NOMO-1 (cell line): Measurements from ENCODE around the gene PLCB2.

Experiments
- DNase-seq, 2 experiments: peaks; one replicate each; lab custom pipeline; 2025; ENCODE audit not compliant: unreplicated experiment in 2 of 2; lab: John Stamatoyannopoulos, UW

Gene PLCB2

DNA sequence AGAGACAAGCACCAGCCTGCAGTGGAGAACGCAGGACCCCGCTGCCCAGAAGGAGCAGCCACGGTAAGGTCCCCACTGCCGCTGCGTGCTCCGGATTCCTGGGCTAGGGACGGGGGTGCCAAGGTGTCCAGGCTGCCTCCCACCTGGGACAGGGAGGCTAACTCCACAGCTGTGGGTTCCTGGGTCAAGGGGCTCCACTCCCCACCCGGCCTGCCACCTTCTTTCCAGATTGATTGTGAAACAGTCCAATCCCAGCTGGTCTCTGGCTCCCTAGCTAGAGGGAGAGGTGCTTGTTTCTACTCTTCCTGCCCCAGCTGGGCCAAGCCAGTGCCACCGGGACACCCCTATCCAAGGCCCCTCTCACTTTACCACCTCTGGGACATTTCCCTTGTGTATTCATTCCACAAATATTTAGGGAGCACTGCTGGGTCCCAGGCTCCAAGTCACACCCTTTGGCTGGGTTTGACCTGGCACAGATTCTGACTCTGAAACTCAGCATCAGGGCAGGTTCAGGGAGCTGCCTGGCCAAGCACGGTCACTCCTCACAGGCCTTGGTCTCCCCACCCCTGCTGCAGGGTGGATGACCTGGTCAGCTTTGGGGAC, 67.0 kb downstream of the PLCB2 start:
- no peak for DNase-seq

DNA sequence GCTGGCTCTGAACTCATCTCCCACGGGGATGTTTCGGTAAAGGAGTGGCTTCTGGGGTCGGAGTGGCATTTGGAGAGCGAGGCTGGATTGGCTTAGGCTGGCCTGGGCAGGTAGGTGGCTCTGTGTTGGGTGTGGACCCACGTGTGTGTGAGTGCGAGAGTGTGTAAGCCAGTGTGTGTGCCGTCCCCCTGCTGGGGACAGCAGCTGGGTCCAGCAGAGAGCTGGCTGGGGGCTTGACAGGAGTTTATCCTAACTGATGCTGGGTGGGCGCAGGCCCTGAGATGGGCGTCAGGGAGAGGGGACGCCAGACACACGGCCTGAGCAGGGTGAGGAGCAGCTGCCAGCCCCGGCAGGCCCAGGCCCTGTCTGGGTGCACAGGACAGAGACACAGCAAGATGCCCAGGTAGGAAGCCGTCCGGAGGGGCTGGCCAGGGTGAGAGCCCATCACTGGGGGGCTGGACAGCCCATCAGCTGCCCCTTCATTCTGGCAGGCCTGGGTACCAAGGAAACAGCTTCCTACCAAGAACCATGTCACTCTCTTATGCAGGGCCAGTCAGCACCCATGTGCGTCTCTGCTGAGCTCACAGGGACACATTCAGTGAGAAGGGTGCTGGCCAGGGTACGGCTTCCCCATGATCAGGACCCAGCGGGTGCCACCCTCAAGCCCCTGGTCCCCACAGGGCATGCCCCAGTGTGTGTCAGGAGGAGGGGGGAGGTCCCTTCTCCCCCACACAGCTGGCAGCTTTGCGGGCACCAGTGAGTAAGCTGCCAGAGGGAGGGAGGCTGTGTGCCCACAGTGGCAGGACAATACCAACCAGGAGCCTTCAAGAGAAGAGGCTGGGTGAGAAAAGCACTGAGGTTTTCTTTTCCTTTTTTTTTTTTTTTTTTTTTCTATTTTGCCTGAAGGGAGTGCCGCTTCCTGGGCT, 67.8 kb downstream of the PLCB2 start:
- DNase-seq = no peak

DNA sequence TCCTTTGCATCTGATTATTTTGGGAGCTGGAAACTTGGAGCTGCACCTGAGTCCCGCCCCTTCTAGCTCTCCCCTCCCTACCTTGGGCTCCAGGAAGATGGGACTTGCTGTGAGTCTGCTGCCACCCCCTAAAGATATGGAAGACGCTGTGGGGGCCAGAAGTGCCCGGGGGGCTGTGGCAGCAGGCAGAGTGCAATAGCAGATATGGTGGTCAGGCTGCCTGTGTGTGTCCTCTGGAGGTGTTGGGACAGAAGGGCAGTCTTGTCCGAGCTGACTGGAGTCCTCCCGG, 68.4 kb downstream of the PLCB2 start:
- DNase-seq = no peak

DNA sequence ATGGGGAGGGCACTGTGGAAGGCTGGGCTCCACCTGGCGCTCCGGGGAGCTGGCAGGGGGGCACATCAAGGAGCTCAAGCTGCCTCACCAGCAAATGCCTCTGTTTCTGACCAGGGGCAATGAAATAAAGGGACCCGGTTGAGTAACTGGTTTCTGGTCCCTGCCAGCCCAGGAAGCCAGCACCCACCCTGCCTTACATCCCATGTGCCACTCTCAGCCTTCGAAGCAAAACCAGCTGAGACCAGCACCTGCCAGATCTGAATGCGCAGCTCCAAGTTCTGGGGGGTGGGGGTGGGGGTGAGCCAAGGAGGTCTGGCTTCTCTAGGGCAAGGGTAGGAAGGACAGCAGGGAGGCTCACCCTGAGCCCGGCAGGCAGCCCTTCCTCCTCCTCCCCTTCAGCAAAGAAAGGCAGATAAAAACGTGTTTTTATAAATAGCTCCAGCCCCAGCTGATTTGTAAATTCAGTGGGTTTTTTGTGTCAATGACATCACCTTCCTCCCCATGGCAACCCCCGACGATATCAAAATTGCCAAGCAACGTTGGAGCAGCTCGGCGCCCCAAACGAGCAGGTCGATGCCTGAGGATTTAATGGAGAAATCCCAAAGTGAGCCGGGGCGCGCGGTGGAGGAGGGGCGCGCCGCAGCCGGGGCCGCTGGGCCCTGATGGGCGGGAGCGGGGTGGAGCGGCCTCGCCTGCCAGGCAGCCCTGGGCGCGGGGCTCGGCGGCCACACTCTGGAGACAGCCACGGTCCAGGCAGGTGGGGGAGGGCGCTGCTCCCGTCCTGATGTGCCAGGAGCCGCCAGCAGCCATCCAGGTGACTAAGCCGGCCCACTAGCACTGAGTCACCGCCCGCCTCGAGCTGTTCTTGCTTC, 69.0 kb downstream of the PLCB2 start, which contains the start of gene PAK6:
PAK6 (plus strand) TSS at position 532 of the 872 bp plus-strand sequence. CDS start 25,723 bp downstream, outside the sequence.
- DNase-seq = peak in 1 of 2 experiments; percentile 18
